A673 (cell line): ENCODE measurements around the gene DCP2. TPM values are rescaled to one million over a fixed set of nuclear protein-coding genes. Genes with fewer than 3 reads are reported as not detected.

ENCODE experiments used
- BruUV-seq: library from RNA; stranded (reverse); fragments of 400-500 nt; replicated peaks from 2 replicates; lab custom pipeline; 2021; lab: Mats Ljungman, UMichigan
- CTCF ChIA-PET: fragments of 300-600 bp; sonication (Branson Sonifier 250); formaldehyde crosslinking; loops from one replicate; lab custom pipeline; 2022; ENCODE audit warnings: antibody characterized with exemption; lab: Charles Lee
- POLR2A ChIA-PET: fragments of 300-600 bp; sonication (Branson Sonifier 250); formaldehyde crosslinking; loops from one replicate; lab custom pipeline; 2022; ENCODE audit warnings: antibody characterized with exemption; ENCODE audit not compliant: low non-redundant PET; lab: Charles Lee
- DNase-seq: peaks from one replicate; pipeline ENCODE4 v3.0.0-alpha.2; 2015; ENCODE audit warnings: low spot score
- H3K27ac ChIP-seq: fragments of 200-600 bp; sonication (generic); 2 replicates; pipeline ENCODE4 v1.5.1; 2016; ENCODE audit warnings: mixed run types, low read depth, mild to moderate bottlenecking, mixed read lengths, antibody characterized with exemption, low read length; ENCODE audit not compliant: poor library complexity, severe bottlenecking
- H3K27me3 ChIP-seq: fragments of 200-600 bp; sonication (generic); replicated peaks from 2 replicates; pipeline ENCODE4 v1.6.1; 2017; ENCODE audit warnings: mixed run types, low read depth, mild to moderate bottlenecking, mixed read lengths, antibody characterized with exemption, low read length; ENCODE audit not compliant: insufficient read depth, poor library complexity
- H3K36me3 ChIP-seq: fragments of 200-600 bp; sonication (generic); 2 replicates; pipeline ENCODE4 v1.6.1; 2016; ENCODE audit warnings: mixed run types, mild to moderate bottlenecking, mixed read lengths, antibody characterized with exemption, low read length; ENCODE audit not compliant: insufficient read depth, poor library complexity, severe bottlenecking
- H3K4me1 ChIP-seq: fragments of 200-600 bp; sonication (generic); 2 replicates; pipeline ENCODE4 v1.6.1; 2017; ENCODE audit warnings: mixed run types, mild to moderate bottlenecking, mixed read lengths, antibody characterized with exemption, low read length; ENCODE audit not compliant: insufficient read depth, poor library complexity, severe bottlenecking
- H3K4me3 ChIP-seq: fragments of 200-600 bp; sonication (generic); 2 replicates; pipeline ENCODE4 v1.5.1; 2016; ENCODE audit warnings: low read depth, mixed run types, mild to moderate bottlenecking, mixed read lengths, low read length; ENCODE audit not compliant: poor library complexity, severe bottlenecking
- H3K9me3 ChIP-seq: fragments of 200-600 bp; sonication (generic); 2 replicates; pipeline ENCODE4 v1.6.1; 2016; ENCODE audit warnings: mixed run types, low read depth, mild to moderate bottlenecking, mixed read lengths, antibody characterized with exemption, low read length; ENCODE audit not compliant: poor library complexity, severe bottlenecking
- CTCF ChIP-seq: fragments of 300-800, 200-600 bp; sonication (generic); conservative IDR thresholded peaks from 2 replicates; pipeline ENCODE4 v1.5.1; 2017; ENCODE audit warnings: low read depth, mild to moderate bottlenecking, antibody characterized with exemption, low read length, moderate library complexity, mixed read lengths
- EZH2 ChIP-seq: fragments of 200-600 bp; sonication (generic); IDR thresholded peaks from 2 replicates; pipeline ENCODE4 v1.6.1; 2017; ENCODE audit warnings: borderline replicate concordance, low read depth, mild to moderate bottlenecking, mixed read lengths, antibody characterized with exemption, low read length; ENCODE audit not compliant: poor library complexity, severe bottlenecking
- intact Hi-C: fragments of 100-400 bp; cut with micrococcal nuclease; formaldehyde crosslinking; loops from one replicate; pipeline ENCODE4 v1.10.0; 2022; ENCODE audit not compliant: unreplicated experiment
- total RNA-seq: library from RNA; stranded (reverse); gene quantifications from 2 replicates; pipeline ENCODE4 v1.2.3, GENCODE V29; 2021

DCP2 gene
- total RNA-seq, 1 experiment from 2014 or later: 73.5 TPM

GRCh38 chr5:113025596-113025995 lies 49.0 kb downstream of the DCP2 start:
- TF ChIP-seq EZH2: no peak
- no peak for TF ChIP-seq CTCF
- no peak for DNase-seq
- no TSS peak for BruUV-seq
- Histone ChIP-seq H3K9me3 (no peaks in the 10 kb centered on the region), H3K36me3 (peaks cover 4% of the 10 kb centered on the region), H3K27ac (no peak overlapping the region), H3K4me3 (no peak overlapping the region), H3K4me1 (no peaks in the 10 kb centered on the region), H3K27me3 (no peaks in the 10 kb centered on the region)
- ChIA-PET POLR2A (no interaction called here), CTCF (no interaction called here)
- intact Hi-C loops: no loop called here

- no peaks in the 10 kb centered on the region for H3K36me3 ChIP-seq
- no peaks in the 10 kb centered on the region for H3K4me1 ChIP-seq
- H3K9me3 ChIP-seq: no peaks in the 10 kb centered on the region
- H3K27ac ChIP-seq: no peak overlapping the region
- ChIA-PET POLR2A (no interaction called here), CTCF (no interaction called here)
- no peak overlapping the region for H3K4me3 ChIP-seq
- H3K27me3 ChIP-seq: no peaks in the 10 kb centered on the region
- no peak for TF ChIP-seq EZH2
- BruUV-seq: no TSS peak
- intact Hi-C loops: no loop called here
- no peak for DNase-seq
Observed at GRCh38 chr5:113026211-113026610, 49.6 kb downstream of the DCP2 start.

GRCh38 chr5:113027015-113027414 lies 50.4 kb downstream of the DCP2 start:
- no peaks in the 10 kb centered on the region for H3K36me3 ChIP-seq
- no peaks in the 10 kb centered on the region for H3K27me3 ChIP-seq
- no peak overlapping the region for H3K27ac ChIP-seq
- H3K9me3 ChIP-seq: no peaks in the 10 kb centered on the region
- no peak for DNase-seq
- ChIA-PET CTCF (no interaction called here), POLR2A (no interaction called here)
- no TSS peak for BruUV-seq
- intact Hi-C loops: no loop called here
- no peak overlapping the region for H3K4me3 ChIP-seq
- TF ChIP-seq EZH2 (no peak), CTCF (no peak)
- H3K4me1 ChIP-seq: no peaks in the 10 kb centered on the region

- Histone ChIP-seq H3K36me3 (no peaks in the 10 kb centered on the region), H3K4me1 (no peaks in the 10 kb centered on the region), H3K9me3 (no peaks in the 10 kb centered on the region), H3K27me3 (no peaks in the 10 kb centered on the region), H3K27ac (no peak overlapping the region), H3K4me3 (no peak overlapping the region)
- CTCF ChIA-PET: no interaction called here
- BruUV-seq: no TSS peak
- intact Hi-C loops: no loop called here
- no peak for DNase-seq
- POLR2A ChIA-PET: no interaction called here
- TF ChIP-seq EZH2: no peak
- no peak for TF ChIP-seq CTCF
Observed at GRCh38 chr5:113027431-113027830, 50.8 kb downstream of the DCP2 start.
